HG03060 (cell line): Measurements from ENCODE around the gene SLC8A3.

Experiments
- ATAC-seq: cut with Tn5 transposase; IDR thresholded peaks from one replicate; pipeline ENCODE4 v1.9.1; 2021; ENCODE audit warnings: low read depth, moderate number of reproducible peaks; ENCODE audit not compliant: unreplicated experiment

SLC8A3 gene

DNA sequence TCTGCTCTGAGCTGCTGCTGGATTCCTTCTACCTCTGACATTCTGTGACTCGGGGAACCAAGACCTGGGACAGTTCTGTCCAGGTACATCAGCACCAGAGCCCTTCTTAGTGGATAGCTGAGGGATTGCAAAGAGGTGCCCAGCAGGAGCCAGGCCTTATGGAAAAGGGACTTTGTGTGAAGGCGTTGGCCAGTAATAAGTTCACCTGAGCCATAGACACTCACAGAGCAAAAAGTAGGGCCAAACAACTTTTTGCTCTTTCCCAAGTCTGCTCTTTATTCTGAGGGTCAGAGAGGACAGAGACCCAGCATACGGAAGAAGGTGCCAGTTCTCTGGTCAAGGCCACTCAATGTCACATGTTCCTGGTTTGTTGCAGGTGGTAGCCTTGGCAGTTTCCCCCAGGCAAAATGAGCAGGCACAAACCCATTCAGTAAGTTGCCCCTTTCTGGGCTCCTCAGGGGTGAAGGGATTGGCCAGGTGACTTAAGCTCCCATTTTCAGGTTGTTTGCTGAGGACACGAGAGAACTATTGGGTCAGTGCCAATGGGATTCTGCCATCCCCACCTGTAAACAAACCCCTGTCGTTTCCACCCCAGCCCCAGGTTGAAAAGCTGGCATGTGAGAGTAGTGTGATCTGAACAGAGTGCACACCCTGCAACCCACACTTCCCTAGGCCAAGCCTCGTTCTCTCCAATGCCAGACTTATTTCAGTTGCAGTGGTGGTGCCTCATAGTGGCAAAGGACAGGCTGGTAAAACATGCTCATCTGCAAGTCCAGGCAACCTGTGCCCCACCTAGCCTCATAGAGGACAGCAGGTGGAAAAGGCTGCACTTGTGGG is 159.2 kb downstream of the SLC8A3 start:
- ATAC-seq: no peak

GRCh38 chr14:70027785-70028428 is 160.8 kb downstream of the SLC8A3 start:
- no peak for ATAC-seq

DNA sequence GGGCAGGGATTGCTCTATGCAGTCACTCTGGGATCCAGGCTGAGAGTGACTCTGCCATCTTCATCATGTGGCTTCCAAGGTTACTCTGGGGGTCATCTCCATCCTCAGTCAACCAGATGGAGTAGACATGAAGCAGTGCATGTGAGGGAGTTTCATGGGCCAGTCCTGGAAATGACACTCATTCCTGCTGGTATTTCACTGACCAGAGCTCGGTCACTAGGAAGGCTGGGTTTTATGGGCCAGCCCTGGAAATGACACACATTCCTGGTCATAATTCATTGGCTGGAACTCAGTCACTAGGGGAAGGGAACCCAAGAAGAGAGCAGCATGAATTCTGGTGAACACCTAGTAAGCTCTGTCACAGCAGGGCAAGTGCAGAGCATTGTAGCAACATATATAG is 164.9 kb downstream of the SLC8A3 start:
- no peak for ATAC-seq

DNA sequence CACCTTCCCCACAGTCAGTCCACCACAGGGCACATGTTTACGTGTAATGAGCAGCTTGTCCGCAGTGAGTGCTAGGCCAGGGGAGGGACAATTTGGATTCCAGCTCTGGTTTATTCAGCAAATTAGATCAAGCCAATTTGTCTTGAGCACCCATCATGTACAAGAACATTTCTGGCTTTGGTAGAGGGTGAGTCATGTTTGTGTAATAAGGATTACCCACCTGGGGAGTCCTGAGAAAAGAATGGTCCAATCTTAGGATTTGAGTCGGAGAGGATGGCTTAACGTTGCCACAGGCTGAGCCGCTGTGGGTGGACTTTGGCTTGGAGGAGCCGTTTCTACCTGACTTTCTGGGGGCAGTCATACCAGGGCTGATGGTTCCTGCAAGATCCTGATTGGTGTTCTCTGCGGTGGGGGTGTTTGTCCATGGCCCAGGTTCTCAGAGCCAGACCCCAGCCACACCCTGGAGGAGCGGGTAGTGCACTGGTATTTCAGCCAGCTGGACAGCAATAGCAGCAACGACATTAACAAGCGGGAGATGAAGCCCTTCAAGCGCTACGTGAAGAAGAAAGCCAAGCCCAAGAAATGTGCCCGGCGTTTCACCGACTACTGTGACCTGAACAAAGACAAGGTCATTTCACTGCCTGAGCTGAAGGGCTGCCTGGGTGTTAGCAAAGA is 165.8 kb downstream of the SLC8A3 start:
- ATAC-seq: no peak

DNA sequence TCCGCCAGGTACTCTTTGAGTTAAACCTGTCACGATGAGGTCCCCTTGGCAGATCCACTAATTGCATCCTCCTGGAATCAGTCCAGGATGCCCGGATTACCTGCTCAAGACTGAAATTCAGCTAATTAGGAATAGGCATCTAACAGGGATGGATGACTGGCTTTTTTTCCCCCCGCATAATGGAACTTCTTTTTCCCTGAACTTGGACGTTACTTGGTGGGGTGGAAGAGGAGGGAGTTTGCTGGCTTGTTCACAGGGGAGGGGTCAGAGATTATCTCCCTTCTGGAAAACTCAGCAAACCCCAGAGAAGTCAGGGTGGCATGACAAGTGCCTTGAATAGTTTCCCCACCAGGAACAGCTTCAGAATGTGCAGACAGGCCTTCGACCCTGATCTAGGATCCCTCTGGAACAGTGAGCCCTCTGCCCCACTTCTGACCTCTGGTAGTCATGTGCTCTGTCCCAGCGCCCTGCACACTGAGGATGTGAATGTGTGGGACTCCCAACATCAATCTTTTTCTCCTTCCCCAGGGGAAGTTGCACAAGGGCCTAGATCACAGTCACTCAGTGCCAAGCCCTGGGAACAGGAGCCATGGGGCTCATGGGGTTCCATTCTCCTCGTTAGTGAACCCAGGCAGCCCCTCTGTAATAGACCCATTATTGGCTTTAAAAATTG is 167.1 kb downstream of the SLC8A3 start:
- ATAC-seq: no peak

- ATAC-seq: no peak
Measured at GRCh38 chr14:70020352-70021170, 168.2 kb downstream of the SLC8A3 start.

GRCh38 chr14:70019695-70020094 is 169.1 kb downstream of the SLC8A3 start:
- no peak for ATAC-seq

- ATAC-seq: no peak
Measured at GRCh38 chr14:70018713-70019211, 170.0 kb downstream of the SLC8A3 start.

GRCh38 chr14:70018230-70018629 is 170.5 kb downstream of the SLC8A3 start:
- ATAC-seq: no peak

GRCh38 chr14:70014406-70015095 is 174.2 kb downstream of the SLC8A3 start:
- ATAC-seq: no peak

GRCh38 chr14:70013271-70013873 is 175.4 kb downstream of the SLC8A3 start:
- ATAC-seq: no peak

DNA sequence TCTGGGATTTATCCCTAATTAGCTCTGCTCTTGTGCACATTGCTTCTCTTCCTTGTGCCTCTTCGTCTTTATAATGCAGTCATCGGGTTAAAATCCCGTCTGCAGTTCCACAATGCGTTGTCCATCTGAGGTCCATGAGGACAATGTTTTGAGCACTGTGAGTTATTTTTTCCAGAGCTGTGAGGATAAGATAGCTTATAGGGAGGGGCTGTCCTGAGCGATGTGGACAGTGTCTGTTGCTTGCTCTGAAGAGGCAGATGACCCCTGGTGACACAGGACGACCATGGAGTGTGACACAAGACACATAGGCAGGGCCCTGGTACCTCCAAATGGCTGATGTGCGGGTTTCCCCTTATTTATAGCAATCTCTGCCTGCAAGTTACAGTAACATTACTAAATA is 177.0 kb downstream of the SLC8A3 start:
- no peak for ATAC-seq

- ATAC-seq: no peak
Measured at GRCh38 chr14:70011098-70011497, 177.7 kb downstream of the SLC8A3 start.

- ATAC-seq: no peak
Measured at GRCh38 chr14:70009961-70010360, 178.8 kb downstream of the SLC8A3 start.

GRCh38 chr14:70008284-70009262 is 180.2 kb downstream of the SLC8A3 start:
- ATAC-seq: no peak

DNA sequence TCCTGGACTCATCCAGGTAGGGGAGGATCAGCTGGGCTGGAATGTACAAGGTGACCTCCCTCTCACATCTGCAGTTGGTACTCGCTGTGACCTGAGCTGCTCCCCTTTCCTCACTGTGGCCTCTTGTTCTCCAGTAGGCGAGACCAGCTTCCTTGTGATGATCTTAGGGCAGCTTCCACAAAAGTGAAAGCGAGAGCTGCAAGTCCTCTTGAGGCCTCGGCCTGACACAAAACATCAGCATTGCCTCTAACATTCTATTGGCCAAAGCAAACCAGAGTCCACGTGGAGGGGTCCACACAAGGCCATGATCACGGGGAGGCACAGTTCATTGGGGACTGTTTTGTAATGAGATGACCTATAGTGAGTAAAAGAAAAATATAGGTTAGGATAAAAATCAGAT is 182.1 kb downstream of the SLC8A3 start:
- no peak for ATAC-seq

DNA sequence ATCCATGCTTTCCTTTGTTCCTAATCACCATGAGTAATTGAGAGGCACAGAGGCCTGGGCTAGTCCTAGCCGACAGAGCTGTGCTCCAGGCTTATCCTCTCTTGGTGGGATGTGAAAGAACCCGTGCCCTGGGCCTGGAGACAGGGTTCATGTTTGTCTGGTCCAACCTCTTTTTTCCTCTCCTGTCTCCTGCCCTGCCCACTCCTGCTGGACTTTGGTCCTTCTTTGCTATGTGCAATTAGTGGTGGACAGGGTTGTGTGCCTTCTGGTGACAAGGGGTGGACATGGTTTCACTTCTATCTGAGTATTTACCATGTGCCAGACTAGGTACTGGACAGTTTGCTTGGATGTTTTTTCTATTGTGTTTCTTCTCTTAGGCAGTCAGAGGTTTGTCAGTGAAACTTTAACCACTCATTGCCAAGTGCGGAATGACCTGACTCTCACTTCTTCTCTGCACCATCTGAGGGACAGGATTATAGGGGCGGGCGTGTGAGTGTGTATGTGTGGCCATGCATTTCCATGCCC is 183.4 kb downstream of the SLC8A3 start:
- ATAC-seq: no peak

- no peak for ATAC-seq
Measured at GRCh38 chr14:70004791-70005190, 184.0 kb downstream of the SLC8A3 start.
